NCI-H524 (cell line): ENCODE results near the gene ENOPH1.

Experiments
- DNase-seq, 2 experiments: peaks; one replicate each; lab custom pipeline; 2025; lab: John Stamatoyannopoulos, UW

The ENOPH1 gene

GRCh38 chr4:82508806-82509428 lies 78.5 kb downstream of the ENOPH1 start:
- DNase-seq: peak in 1 of 2 experiments; percentile 10

- no peak for DNase-seq
Measured at GRCh38 chr4:82510216-82510615, 79.8 kb downstream of the ENOPH1 start.
